Adipose tissue (tissue), 3 donors: ENCODE data around the gene JAKMIP1. TPM values are rescaled to one million over a fixed set of nuclear protein-coding genes. Genes with fewer than 3 reads are reported as not detected.

ENCODE experiments used
- H3K27ac ChIP-seq: one replicate; pipeline ENCODE4 v1.5.1; 2013; ENCODE audit warnings: low read depth, low read length
- WGBS, 3 donors: extraction: QIAGEN DNeasy Blood & Tissue Kit; methylation state at CpG; one replicate each; pipeline ENCODE4 v1.1.7; 2013; 5-methylcytosine and 5-hydroxymethylcytosine counted together
- polyA plus RNA-seq, 3 donors: library from polyadenylated mRNA; stranded (reverse); fragments of 200-250 nt; gene quantifications; one replicate each; pipeline ENCODE4 v1.2.3, GENCODE V29; 2013
- donor health status: healthy with polysubstance abuse.
- donor health status: Bipolar disorder and iron deficiency.
- donor health status: healthy.

The JAKMIP1 gene
- polyA plus RNA-seq, 3 donors = 0.18 to 0.53 (median 0.22) TPM

DNA sequence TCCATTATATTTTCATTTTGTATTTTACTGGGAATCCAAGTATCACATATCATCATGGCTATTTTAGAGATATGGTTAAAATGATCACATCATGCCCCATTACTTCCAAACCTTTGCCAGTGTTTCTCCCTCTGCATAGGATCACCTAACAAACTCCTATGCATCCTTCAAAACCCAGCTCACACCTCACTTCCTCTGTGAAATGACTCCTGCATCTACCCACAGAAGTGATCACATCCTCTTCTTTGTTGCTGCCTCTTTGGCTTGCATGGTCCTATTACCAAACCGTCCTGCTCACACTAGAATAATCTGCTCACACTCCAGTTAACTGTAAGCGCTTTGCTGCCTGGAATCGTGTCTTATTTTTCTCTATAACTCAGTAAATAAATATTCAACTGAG, 107.4 kb downstream of the JAKMIP1 start:
- WGBS, 3 donors = 73 to 85% (median 83%) methylated on average over 3 of the region's 3 CpGs
- no peak overlapping the region for H3K27ac ChIP-seq

DNA sequence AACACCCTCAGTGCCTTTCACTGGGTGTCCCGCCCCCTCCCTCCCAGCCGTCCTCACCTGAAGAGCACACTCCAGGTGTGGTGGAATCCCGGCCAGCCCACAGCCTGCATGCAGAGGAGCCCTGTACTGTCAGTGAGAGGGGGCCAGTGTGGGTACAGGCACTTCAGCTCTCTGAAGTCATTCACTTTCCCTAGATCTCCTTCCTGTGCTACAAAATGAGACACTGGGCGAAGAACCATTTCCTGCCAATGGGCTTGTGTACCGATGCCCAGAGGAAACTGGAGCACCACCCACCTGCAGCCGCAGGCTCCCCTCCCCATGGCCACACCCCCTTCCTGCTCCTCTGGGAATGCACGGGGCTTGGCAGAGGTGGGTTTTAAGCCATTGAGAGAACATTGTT, 108.2 kb downstream of the JAKMIP1 start:
- WGBS, 3 donors = 14 to 34% (median 20%) methylated on average over 7 of the region's 7 CpGs

DNA sequence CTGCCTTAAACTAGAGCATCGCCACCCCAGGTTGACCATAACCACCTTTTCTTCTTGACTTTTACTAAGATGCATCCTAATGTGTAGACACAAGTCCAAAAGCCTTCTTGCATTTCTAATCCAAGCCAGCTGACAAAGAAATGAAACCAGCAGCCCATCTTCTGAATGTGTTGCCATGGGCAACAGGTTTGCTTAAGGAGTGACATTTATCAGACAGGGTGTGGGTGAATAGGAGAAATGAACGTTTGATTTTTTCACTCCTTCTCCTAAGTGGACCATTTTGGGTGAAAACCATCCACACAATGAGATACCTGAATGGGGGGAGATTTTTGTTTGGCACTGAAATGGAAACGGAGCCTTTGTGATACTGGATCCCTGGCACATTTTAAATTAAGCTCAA, 109.4 kb downstream of the JAKMIP1 start:
- whole genome bisulfite sequencing, 3 donors = 55 to 78% (median 77%) methylated on average over 3 of the region's 3 CpGs
- no peak overlapping the region for H3K27ac ChIP-seq

More for the DNA sequence above, 108.2 kb downstream of the JAKMIP1 start:
- no peak overlapping the region for H3K27ac ChIP-seq

DNA sequence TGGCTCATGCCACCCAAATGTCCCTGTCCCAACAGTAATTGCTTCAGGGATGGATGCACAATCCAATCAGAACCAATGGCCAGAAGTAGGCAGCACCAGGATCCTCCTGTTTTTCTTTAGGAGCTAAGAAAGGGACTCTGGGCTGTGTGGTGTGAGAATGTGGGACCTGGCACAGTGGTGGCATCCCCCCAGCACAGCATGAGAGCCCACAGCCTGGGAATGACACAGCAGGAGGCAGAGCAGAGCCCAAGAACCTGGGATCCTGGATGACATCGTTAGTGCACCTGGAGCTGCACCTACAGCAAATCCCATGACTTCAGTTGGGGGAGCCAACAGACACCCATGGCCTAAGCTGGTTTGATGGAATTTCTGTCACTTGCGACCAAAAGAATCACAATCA, 111.4 kb downstream of the JAKMIP1 start:
- no peak overlapping the region for H3K27ac ChIP-seq
- WGBS, 3 donors = 71 to 91% (median 83%) methylated on average over 2 of the region's 2 CpGs

DNA sequence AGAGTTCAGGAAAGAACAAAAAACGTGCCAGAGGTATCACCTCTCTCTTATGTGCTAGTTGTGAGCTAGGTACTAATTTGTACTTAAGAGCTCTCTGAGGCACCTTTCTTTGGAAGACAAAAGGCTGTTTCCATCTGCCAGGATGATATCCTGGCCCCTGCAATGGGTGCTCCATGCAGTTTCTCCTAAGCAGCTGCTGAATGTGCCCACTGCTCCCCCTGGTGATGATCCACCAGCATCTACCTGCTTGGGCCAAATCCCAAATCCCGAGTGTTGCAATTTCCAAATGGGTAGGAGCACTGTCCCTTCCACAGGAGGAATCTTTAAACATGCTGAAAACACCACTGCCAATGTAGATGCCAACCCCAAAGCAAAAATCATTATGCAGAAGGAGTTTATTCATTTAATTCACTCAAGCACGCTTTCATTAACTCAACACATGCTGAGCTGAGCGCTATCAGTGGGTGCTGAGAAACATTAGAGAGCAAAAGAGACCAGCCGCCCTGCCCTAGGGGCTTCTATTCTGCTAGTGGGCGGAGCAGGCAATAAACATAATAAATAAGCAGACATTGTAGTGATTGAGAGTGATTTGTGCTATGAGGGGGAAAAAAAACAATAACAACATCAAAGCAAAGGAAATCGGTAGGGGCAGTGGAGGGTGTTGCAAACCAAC, 112.5 kb downstream of the JAKMIP1 start:
- H3K27ac ChIP-seq = no peak overlapping the region
- 37 to 55% (median 38%) methylated on average over 7 of the region's 7 CpGs for WGBS, 3 donors

DNA sequence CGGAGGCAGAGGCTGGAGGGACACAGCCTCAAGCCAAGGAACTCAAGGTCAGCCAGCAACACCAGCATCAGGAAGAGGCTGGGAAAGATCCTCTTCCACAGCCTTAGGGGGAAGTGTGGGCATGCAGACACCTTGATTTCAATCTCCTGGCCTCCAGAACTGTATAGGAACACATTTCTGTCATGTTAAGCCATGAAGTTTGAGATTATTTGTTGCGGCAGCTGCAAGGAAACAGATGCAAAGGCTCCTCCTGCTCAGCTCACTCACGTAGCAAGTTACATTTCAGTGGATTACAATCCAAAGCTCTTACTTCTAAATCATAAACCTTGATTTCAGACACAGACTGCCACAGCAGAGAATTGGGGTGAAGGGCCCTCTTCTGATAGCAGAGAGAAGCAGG, 113.5 kb downstream of the JAKMIP1 start:
- H3K27ac ChIP-seq = no peak overlapping the region
- WGBS, 3 donors = 72 to 88% (median 82%) methylated on average over 3 of the region's 3 CpGs

DNA sequence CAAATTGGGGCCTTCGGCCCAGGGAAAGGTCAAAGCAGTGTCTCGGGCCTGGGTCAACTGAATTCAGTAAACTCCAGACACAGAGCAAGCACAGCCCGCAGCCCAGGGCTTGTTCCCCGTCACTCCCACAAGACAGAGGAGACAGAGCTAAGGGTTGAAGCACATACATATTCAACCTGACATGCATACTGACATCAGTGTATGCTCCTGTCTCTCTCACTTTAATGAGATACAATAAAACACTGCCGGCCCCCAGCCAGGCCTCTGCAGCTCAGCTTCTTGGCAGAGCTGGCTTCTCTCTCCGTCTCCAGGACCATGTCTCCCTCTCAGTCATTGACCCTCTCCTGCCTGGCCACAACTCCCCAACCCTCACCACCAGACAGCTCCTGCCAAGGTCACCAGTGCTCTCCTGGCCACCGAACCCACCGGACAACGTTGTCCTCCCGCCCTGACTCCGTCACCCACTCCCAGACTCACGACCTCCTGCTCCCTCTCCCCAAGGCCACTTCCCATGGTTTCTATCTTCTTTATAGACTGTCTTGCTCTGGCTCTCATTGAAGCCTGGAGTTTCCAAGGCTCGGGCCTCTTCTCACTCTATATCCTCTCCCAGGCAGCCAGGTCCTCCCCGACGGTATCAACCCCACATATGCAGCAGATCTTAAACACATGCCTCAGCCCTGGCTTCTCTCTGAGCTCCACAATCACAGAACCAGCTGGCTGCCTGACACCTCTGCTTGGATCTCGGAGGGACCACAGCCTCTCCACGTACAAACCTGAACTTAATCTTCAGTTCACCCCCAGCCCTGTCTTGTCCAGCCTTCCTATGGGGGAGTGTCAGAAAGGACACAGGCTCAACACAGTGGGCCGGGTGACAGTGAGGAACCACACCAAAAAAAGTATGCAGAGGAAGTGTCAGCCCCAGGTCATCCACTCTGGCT, 114.4 kb downstream of the JAKMIP1 start:
- no peak overlapping the region for H3K27ac ChIP-seq

DNA sequence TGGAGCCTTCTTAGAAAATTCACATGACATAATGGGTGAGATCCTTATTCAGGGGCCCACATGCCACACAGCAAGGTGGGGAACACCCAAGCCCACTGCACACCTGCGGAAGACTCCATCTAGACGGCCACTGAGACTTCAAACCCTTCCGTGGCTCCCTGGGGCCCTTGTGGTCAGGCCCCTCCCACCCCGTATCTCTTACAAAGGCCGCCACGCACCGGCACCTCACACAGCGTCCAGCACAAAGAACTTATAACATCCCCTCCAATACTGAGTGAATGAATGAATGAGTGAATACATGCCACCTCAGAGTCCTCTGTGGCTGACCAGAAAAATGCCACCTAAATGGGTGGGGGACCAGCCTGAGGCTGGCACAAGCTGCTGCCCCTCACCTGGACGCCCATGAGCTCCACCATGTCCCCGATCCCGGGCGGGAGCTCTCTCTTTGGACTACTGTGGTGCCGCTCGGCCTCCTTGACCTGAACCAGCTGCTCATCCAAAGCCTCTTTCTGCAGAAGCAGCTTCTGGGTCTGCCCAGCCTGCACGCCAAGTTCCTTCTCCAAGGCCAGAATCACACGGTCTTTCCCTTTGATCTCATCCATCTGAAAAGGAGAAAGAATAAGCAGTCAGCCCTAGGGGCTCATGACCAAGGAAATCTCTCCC, 115.2 kb downstream of the JAKMIP1 start:
- WGBS, 3 donors = 82 to 90% (median 85%) methylated on average over 16 of the region's 16 CpGs
- H3K27ac ChIP-seq = no peak overlapping the region

More for the DNA sequence above, 114.4 kb downstream of the JAKMIP1 start:
- WGBS, 3 donors = 65 to 84% (median 71%) methylated on average over 18 of the region's 18 CpGs

DNA sequence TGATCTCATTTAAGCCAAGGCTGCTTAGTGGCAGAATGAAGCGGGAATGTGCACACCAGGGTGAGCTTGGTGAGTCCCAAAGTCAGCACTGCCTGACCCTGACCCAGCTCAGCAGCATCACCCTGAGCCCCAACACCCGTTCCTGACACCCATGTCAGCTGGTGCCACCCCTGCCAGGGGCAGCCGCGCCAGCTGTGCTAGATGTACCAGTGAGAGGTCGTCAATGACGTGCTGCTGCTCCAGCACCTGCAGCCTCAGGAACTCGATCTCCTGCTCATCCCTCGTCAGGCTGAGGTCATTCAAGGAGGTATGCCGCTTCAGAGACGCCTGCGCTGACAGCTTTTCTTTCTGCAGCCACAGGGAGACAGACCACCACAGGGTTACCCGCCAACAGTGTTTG, 120.4 kb downstream of the JAKMIP1 start:
- 74 to 88% (median 81%) methylated on average over 12 of the region's 12 CpGs for WGBS, 3 donors
- H3K27ac ChIP-seq = no peak overlapping the region

DNA sequence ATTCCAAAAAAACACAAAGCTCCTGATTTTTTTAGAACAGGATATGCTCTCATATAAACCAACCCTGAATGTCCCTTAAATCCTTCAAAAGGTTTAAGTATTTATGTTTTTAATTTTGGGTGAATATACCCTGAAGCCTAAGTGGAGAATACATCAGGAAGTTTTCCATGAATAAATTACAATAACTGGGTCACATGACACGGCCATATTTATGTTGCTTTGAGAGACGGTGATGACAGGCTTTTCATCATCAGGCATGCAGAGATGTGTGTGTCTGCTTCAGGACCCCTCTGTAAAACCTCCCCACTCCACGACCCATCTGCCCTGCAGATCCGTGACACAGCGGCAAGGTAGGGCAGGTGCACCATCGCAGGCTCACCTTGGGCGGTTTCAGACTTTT, 121.8 kb downstream of the JAKMIP1 start:
- WGBS, 3 donors = 69 to 79% (median 76%) methylated on average over 7 of the region's 7 CpGs

DNA sequence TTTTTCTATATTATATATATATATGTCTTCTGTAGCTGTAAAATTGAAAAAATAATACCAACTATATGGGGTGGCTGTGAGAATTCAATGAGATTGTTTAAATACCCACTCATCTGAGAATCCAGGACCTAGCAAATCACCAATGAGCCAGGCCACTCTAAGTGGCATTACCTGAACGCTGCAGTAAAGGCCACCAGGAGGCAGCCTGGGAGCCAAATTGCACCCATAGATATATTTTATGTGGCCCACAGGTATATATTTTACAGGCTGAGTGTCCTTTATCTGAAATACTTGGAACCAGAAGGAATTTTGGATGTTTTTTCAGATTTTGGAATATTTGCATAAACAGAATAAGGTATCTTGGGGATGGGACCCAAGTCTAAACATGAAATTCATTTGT, 124.0 kb downstream of the JAKMIP1 start:
- WGBS, 3 donors = 44 to 61% (median 58%) methylated on average over 1 of the region's 1 CpG
- no peak overlapping the region for H3K27ac ChIP-seq

More for the DNA sequence above, 121.8 kb downstream of the JAKMIP1 start:
- no peak overlapping the region for H3K27ac ChIP-seq

DNA sequence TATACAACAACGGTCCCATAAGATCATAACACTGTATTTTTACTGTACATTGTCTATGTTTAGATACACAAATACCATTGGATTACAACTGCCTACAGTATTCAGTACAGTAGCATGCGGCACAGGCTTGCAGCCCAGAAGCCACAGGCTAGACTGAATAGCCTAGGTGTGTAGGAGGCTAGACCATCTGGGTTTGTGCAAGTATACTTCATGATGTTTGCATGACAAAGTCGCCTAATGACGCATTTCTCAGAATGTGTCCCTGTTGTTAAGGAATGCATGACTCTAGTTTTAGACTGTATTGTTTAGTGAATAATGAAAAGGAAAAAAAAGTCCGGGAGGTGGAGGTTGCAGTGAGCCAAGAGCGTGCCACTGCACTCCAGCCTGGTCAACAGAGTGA, 125.6 kb downstream of the JAKMIP1 start:
- no peak overlapping the region for H3K27ac ChIP-seq
- WGBS, 3 donors = 82 to 91% (median 85%) methylated on average over 6 of the region's 6 CpGs

DNA sequence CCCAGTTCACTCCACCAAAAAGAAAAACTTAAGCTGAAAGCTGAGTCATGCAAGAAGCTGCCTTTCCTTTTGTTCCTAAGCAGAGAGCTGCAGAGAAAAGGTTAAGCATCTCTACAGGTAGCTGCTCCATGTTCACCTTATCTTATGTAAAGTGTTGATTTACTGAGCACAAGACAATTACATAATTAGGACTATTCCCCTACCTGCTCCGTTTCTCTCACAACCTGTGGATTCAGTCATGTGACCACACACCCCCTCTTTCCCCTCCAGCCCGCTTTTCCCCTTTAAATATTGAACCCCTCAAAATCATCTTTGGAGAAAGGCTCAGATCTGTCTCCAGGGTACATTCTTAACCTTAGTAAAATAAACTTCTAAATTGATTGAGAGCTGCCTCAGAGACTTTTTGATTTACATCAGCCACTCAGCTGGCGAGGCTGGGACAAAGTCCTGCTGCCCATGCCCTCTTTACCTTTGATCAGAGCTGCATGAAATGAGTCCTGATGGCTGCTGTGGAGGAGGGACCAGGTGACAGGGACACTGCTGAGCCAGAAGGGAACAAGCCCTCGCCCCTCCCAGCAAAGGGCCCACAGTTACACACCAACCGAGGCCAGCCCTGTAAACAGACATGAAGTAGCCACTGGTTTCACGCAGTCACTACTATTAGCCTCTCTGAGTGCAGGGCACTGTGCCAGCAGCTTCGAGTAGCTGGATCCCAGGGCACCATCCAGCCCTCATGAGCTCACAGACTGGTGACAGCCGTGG, 128.2 kb downstream of the JAKMIP1 start:
- no peak overlapping the region for H3K27ac ChIP-seq
- WGBS, 3 donors = 28 to 58% (median 45%) methylated on average over 8 of the region's 8 CpGs

DNA sequence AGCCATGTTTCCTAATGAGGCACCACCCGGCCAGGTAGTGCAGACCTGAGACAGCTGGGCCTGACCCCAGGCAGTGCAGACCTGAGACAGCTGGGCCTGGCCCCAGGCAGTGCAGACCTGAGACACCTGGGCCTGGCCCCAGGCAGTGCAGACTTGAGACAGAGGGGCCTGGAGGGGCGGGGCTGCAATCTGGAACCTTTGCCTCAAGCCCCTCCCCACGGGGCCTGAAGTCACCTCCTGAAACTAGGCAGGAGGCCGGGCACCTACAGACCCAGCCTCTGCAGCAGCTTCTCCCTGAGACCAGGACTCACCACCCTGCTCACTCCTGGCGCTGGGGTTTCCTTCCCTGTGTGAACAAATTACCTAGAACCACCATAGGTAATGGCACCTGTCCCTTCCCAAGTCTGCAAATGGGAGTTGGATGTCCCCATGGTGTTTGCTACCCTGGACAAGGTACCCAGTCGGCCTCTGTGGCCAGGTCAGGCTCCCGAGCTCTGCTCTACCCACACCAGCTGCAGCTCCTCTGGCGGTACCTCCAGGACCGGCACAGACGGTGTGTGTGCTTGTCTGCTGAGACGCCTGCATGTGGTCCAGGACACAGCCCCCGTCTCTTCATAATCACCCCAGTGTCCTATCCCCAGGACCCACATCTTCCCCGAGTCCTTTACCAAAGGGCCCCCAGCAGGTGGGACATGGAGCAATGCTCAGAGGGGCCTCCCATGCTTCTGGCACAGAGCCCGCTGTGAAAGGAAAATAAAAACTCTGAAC, 129.0 kb downstream of the JAKMIP1 start:
- no peak overlapping the region for H3K27ac ChIP-seq

DNA sequence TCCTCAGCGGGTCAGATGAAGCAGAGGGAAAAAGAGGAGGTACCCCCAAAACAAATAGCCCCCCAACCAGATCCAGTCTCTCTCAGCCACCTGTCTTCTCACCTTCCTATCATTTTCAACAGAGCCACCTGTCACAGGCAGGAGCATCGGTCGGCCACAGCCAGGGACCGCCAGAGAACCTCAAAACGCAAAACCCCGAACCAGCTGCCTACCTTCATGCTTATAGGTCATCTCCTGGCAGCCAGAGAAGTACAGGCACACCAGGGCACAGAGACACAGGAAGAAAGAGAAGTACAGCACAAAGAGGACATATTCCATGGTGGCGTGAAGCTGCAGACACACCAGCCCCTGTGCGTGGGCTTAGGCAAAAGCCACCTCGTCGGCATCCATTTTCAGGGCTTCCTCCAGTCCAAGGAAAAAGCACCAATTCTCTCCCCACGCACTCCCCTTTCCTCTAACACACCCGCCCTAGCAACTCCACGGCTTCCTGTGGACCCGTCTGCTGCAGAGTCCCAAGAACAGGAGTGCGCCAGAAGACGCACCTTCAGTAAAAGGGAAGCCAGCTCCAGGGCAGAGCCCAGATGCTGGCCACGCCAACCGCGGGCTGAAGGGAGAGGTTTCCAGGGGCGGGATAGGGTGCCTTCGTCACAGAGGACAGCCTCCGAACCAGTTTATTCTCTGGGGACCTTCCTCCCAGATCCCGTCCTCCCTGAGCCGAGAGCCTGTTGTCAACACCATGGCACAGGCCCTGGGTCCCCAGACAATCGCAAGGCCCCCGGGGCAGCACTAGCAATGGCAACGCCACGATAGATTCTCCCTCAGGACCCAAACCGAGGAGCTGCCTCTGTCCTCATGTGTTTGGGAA, 130.3 kb downstream of the JAKMIP1 start:
- H3K27ac ChIP-seq = no peak overlapping the region
- 70 to 76% (median 72%) methylated on average over 26 to 29 of the region's 29 CpGs for WGBS, 3 donors

More for the DNA sequence above, 129.0 kb downstream of the JAKMIP1 start:
- 54 to 63% (median 58%) methylated on average over 14 of the region's 14 CpGs for WGBS, 3 donors

DNA sequence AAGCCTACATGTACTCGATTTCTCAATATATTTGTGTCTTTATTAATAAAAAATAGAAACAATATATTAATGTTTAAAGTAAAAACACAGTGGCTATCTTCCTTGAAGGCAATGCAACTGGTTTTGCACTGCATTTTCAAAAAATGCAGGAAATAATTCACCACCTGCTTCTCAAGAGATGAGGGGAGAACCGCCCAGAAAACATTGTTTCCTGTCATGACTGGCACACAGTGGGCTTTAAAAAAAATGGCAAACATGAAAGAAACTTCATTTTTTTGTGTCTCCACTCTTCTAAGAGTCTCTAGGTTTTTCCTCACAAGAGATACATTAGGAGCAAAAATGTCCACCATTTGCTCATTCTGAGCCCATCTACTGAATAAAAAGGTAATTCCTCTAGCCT, 131.4 kb downstream of the JAKMIP1 start:
- no peak overlapping the region for H3K27ac ChIP-seq
- WGBS, 3 donors = 57 to 64% (median 62%) methylated on average over 2 of the region's 2 CpGs
